HG03108 (cell line): ENCODE data around the gene TMTC2.
"Not testable (repeated sequence)": the region's sequence is repeated elsewhere in the genome, so short reads cannot be mapped to it uniquely, and the experiment has no call there.

ENCODE experiments used
- ATAC-seq: cut with Tn5 transposase; IDR thresholded peaks from one replicate; pipeline ENCODE4 v1.9.1; 2021; ENCODE audit warnings: moderate library complexity; ENCODE audit not compliant: unreplicated experiment

Gene TMTC2

GRCh38 chr12:82723891-82724290 is 37.2 kb downstream of the TMTC2 start:
- ATAC-seq, result no peak

GRCh38 chr12:82725741-82726140 is 39.0 kb downstream of the TMTC2 start:
- no peak for ATAC-seq

- no peak for ATAC-seq
Observed at GRCh38 chr12:82727886-82728285, 41.2 kb downstream of the TMTC2 start.

GRCh38 chr12:82728710-82729109 is 42.0 kb downstream of the TMTC2 start:
- ATAC-seq, result no peak

- no peak for ATAC-seq
Observed at GRCh38 chr12:82730953-82731459, 44.3 kb downstream of the TMTC2 start.

GRCh38 chr12:82740129-82741000 is 53.7 kb downstream of the TMTC2 start:
- no peak for ATAC-seq

GRCh38 chr12:82745063-82745674 is 58.5 kb downstream of the TMTC2 start:
- no peak for ATAC-seq

- ATAC-seq, result no peak
Observed at GRCh38 chr12:82745807-82746206, 59.1 kb downstream of the TMTC2 start.

GRCh38 chr12:82746668-82747067 is 60.0 kb downstream of the TMTC2 start:
- no peak for ATAC-seq

- ATAC-seq, result no peak
Observed at GRCh38 chr12:82749015-82749414, 62.3 kb downstream of the TMTC2 start.

- no peak for ATAC-seq
Observed at GRCh38 chr12:82754856-82755255, 68.2 kb downstream of the TMTC2 start.

GRCh38 chr12:82756303-82756702 is 69.6 kb downstream of the TMTC2 start:
- no peak for ATAC-seq

GRCh38 chr12:82757059-82757458 is 70.4 kb downstream of the TMTC2 start:
- ATAC-seq, result no peak

GRCh38 chr12:82757656-82758055 is 71.0 kb downstream of the TMTC2 start:
- no peak for ATAC-seq

- no peak for ATAC-seq
Observed at GRCh38 chr12:82758749-82759330, 72.1 kb downstream of the TMTC2 start.

GRCh38 chr12:82760423-82760822 is 73.7 kb downstream of the TMTC2 start:
- ATAC-seq, result no peak

GRCh38 chr12:82765206-82765605 is 78.5 kb downstream of the TMTC2 start:
- not testable (repeated sequence) for ATAC-seq

GRCh38 chr12:82765971-82766705 is 79.4 kb downstream of the TMTC2 start:
- ATAC-seq, result no peak

GRCh38 chr12:82774666-82775065 is 88.0 kb downstream of the TMTC2 start:
- no peak for ATAC-seq

- ATAC-seq, result no peak
Observed at GRCh38 chr12:82780517-82780916, 93.8 kb downstream of the TMTC2 start.
